Nephron (organoid): Measurements from ENCODE around the gene SULT2B1.
"Not testable (repeated sequence)": the region's sequence is repeated elsewhere in the genome, so short reads cannot be mapped to it uniquely, and the experiment has no call there.

Experiments
- H3K27ac Mint-ChIP-seq, 3 experiments: 2 replicates each; pipeline ENCODE4 v1.8.0; 2020; ENCODE audit warnings: mixed read lengths in 3 of 3, mild to moderate bottlenecking in 2 of 3, moderate library complexity in 1 of 3
- H3K27me3 Mint-ChIP-seq: 2 replicates; pipeline ENCODE4 v1.8.0; 2021; ENCODE audit warnings: low read depth, mild to moderate bottlenecking, moderate library complexity, mixed read lengths
- H3K36me3 Mint-ChIP-seq: 2 replicates; pipeline ENCODE4 v1.8.0; 2020; ENCODE audit warnings: low read depth, mixed read lengths
- H3K4me1 Mint-ChIP-seq: 2 replicates; pipeline ENCODE4 v1.8.0; 2020; ENCODE audit warnings: mixed read lengths
- H3K4me3 Mint-ChIP-seq, 3 experiments: 2 replicates each; pipeline ENCODE4 v1.8.0; 2020; ENCODE audit warnings: mild to moderate bottlenecking in 3 of 3, mixed read lengths in 3 of 3, moderate library complexity in 2 of 3
- H3K9me3 Mint-ChIP-seq: 2 replicates; pipeline ENCODE4 v1.8.0; 2020; ENCODE audit warnings: mixed read lengths
- CTCF ChIP-seq, 3 experiments: fragments of 200-600 bp; sonication (generic); IDR thresholded peaks; one replicate each; pipeline ENCODE4 v1.5.0; 2021; ENCODE audit warnings: antibody characterized with exemption in 3 of 3; ENCODE audit not compliant: unreplicated experiment in 3 of 3

The SULT2B1 gene

GRCh38 chr19:48513289-48514122 is 38.5 kb upstream of the SULT2B1 start:
- no peak for TF ChIP-seq CTCF (IDR thresholded peaks at IDR 0.05; ENCODE audit: unreplicated experiment in 3 of 3)
- H3K4me3 Mint-ChIP-seq: no peak overlapping the region
- H3K36me3 Mint-ChIP-seq: no peaks in the 10 kb centered on the region
- H3K9me3 Mint-ChIP-seq: no peaks in the 10 kb centered on the region
- H3K4me1 Mint-ChIP-seq: peaks cover 5% of the 10 kb centered on the region
- H3K27me3 Mint-ChIP-seq: peaks cover 17% of the 10 kb centered on the region
- H3K27ac Mint-ChIP-seq: peak overlapping the region in 2 of 3 experiments; percentile 48 to 75

GRCh38 chr19:48514123-48514458 is 37.9 kb upstream of the SULT2B1 start:
- H3K27me3 Mint-ChIP-seq: peaks cover 17% of the 10 kb centered on the region
- peak overlapping the region in 1 of 3 experiments; percentile 7 for H3K4me3 Mint-ChIP-seq
- no peak for TF ChIP-seq CTCF (IDR thresholded peaks at IDR 0.05; ENCODE audit: unreplicated experiment in 3 of 3)
- no peaks in the 10 kb centered on the region for H3K36me3 Mint-ChIP-seq
- H3K4me1 Mint-ChIP-seq: peaks cover 5% of the 10 kb centered on the region
- peak overlapping the region in 2 of 3 experiments; percentile 48 to 75 for H3K27ac Mint-ChIP-seq
- H3K9me3 Mint-ChIP-seq: no peaks in the 10 kb centered on the region

- Mint-ChIP-seq H3K36me3 (no peaks in the 10 kb centered on the region), H3K27me3 (peaks cover 6% of the 10 kb centered on the region), H3K4me3 (peak overlapping the region in 2 of 3 experiments; percentile 14 to 46), H3K9me3 (no peaks in the 10 kb centered on the region), H3K27ac (no peak overlapping the region), H3K4me1 (peaks cover 5% of the 10 kb centered on the region)
- TF ChIP-seq CTCF (IDR thresholded peaks at IDR 0.05; ENCODE audit: unreplicated experiment in 3 of 3): no peak
These were observed 35.4 kb upstream of the SULT2B1 start for GRCh38 chr19:48516536-48516935.

- Mint-ChIP-seq H3K36me3 (no peaks in the 10 kb centered on the region), H3K4me1 (peaks cover 5% of the 10 kb centered on the region), H3K27me3 (peaks cover 15% of the 10 kb centered on the region), H3K27ac (no peak overlapping the region), H3K4me3 (no peak overlapping the region), H3K9me3 (peaks cover 3% of the 10 kb centered on the region)
- no peak for TF ChIP-seq CTCF (IDR thresholded peaks at IDR 0.05; ENCODE audit: unreplicated experiment in 3 of 3)
These were observed 33.8 kb upstream of the SULT2B1 start for GRCh38 chr19:48518207-48518606.

- not testable (repeated sequence) for H3K27ac Mint-ChIP-seq, H3K36me3 Mint-ChIP-seq, H3K27me3 Mint-ChIP-seq, H3K9me3 Mint-ChIP-seq, H3K4me3 Mint-ChIP-seq, H3K4me1 Mint-ChIP-seq
These were observed 32.5 kb upstream of the SULT2B1 start for GRCh38 chr19:48519426-48519825.

- Mint-ChIP-seq H3K9me3 (peaks cover 13% of the 10 kb centered on the region), H3K27ac (no peak overlapping the region), H3K4me3 (no peak overlapping the region), H3K4me1 (no peaks in the 10 kb centered on the region), H3K36me3 (no peaks in the 10 kb centered on the region), H3K27me3 (peaks cover 9% of the 10 kb centered on the region)
- no peak for TF ChIP-seq CTCF (IDR thresholded peaks at IDR 0.05; ENCODE audit: unreplicated experiment in 3 of 3)
These were observed 31.8 kb upstream of the SULT2B1 start for GRCh38 chr19:48520134-48520533.
